ENCODE data around the gene PLA2G15. TPM values are rescaled to one million over a fixed set of nuclear protein-coding genes. Genes with fewer than 3 reads are reported as not detected.

Gene PLA2G15
- total RNA-seq, 4 donors from 2014 or later, result 24.0 to 42.9 (median 31.1) TPM

GRCh38 chr16:68232335-68232734, 12.8 kb upstream of the PLA2G15 start:
- ATAC-seq (ENCODE audit: low FRiP score) (no peak), DNase-seq (ENCODE audit: low spot score) (no peak)
- no peak for TF ChIP-seq CTCF (IDR thresholded peaks at IDR 0.05)

- TF ChIP-seq CTCF (IDR thresholded peaks at IDR 0.05), result no peak
- DNase-seq (ENCODE audit: low spot score) (no peak), ATAC-seq (ENCODE audit: low FRiP score) (no peak)
Observed at GRCh38 chr16:68233085-68233834, 11.9 kb upstream of the PLA2G15 start.

GRCh38 chr16:68233835-68234187, 11.4 kb upstream of the PLA2G15 start:
- TF ChIP-seq CTCF (IDR thresholded peaks at IDR 0.05), result no peak
- ATAC-seq (ENCODE audit: low FRiP score), result no peak
- no peak for DNase-seq (ENCODE audit: low spot score)

GRCh38 chr16:68234188-68235107, 10.7 kb upstream of the PLA2G15 start:
- DNase-seq (ENCODE audit: low spot score) (no peak), ATAC-seq (ENCODE audit: low FRiP score) (no peak)
- no peak for TF ChIP-seq CTCF (IDR thresholded peaks at IDR 0.05)

GRCh38 chr16:68235108-68235886, 9.9 kb upstream of the PLA2G15 start:
- DNase-seq (ENCODE audit: low spot score), result no peak
- no peak for ATAC-seq (ENCODE audit: low FRiP score)
- no peak for TF ChIP-seq CTCF (IDR thresholded peaks at IDR 0.05)

GRCh38 chr16:68235887-68236136, 9.4 kb upstream of the PLA2G15 start, which contains the start of gene ESRP2:
Gene ESRP2 (minus strand): TSS chr16:68236127. CDS start chr16:68236045, 82 bp downstream.
- no peak for DNase-seq (ENCODE audit: low spot score)
- no peak for TF ChIP-seq CTCF (IDR thresholded peaks at IDR 0.05)

More at GRCh38 chr16:68235887-68236136, 9.4 kb upstream of the PLA2G15 start, which contains the start of gene ESRP2:
- no peak for ATAC-seq (ENCODE audit: low FRiP score)

Data from omental fat pad (tissue), 4 donors.